COR-L47 (cell line): ENCODE results near the gene RASL12.
"Not testable (repeated sequence)": the region's sequence is repeated elsewhere in the genome, so short reads cannot be mapped to it uniquely, and the experiment has no call there.

ENCODE experiments used
- DNase-seq: peaks from one replicate; lab custom pipeline; 2025; lab: John Stamatoyannopoulos, UW

Gene RASL12

DNA sequence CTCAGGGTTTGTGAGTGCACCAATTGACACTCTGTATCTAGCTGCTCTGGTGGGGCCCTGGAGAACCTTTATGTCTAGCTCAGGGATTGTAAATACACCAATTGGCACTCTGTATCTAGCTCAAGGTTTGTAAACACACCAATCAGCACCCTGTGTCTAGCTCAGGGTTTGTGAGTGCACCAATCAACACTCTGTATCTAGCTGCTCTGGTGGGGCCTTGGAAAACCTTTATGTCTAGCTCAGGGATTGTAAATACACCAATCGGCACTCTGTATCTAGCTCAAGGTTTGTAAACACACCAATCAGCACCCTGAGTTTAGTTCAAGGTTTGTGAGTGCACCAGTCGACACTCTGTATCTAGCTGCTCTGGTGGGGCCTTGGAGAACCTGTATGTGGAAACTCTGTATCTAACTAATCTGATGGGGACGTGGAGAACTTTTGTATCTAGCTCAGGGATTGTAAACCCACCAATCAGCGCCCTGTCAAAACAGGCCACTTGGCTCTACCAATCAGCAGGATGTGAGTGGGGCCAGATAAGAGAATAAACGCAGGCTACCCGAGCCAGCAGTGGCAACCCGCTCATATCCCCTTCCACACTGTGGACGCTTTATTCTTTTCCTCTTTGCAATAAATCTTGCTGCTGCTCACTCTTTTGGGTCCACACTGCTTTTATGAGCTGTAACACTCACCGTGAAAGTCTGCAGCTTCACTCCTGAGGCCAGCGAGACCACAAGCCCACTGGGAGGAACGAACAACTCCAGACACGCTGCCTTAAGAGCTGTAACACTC lies 8.0 kb upstream of the RASL12 start:
- not testable (repeated sequence) for DNase-seq

DNA sequence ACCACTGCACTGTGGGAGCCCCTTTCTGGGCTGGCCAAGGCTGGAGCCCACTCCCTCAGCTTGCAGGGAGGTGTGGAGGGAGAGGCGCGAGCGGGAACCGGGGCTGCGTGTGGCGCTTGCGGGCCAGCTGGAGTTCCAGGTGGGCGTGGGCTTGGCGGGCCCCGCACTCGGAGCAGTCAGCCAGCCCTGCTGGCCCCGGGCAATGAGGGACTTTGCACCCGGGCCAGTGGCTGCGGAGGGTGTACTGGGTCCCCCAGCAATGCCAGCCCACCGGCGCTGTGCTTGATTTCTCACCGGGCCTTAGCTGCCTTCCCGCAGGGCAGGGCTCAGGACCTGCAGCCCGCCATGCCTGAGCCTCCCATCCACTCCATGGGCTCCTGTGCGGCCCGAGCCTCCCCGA lies 7.2 kb upstream of the RASL12 start:
- not testable (repeated sequence) for DNase-seq

DNA sequence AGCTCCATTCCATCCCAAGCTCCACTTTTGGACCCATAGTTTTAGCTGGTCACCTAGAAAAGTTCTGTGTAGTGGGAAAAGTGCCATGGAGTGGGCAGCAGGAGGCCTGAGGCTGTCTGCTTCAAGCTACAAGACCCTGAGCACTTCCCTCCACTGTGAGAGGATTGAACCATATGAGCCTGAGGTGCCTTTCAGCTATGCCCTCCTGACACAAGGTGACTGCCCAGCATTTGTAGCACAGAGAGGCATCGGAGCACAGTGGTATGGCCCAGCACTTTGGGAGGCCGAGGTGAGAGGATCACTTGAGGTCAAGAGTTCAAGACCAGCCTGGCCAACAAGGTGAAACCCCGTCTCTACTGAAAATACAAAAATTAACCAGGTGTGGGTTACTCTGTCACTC lies 4.8 kb upstream of the RASL12 start:
- no peak for DNase-seq

DNA sequence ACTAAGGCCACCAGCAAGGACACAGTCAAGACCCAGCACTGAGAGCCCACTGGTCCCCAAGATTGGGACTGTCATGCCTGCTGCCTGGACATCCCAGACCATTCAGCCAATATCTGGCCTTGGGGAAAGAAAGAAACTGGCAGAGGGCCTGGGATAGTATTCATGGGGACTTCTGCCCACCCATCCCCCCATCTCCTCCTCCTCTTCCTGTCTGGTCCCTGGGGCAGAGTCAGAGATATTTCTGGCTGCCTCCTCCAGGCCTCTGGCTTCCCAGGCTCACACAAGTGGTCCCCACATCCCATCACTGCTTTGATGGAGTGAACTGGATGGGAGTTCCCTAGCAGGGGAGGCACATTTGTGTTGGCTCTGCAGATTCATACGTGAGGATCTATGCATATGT lies 4.2 kb upstream of the RASL12 start:
- DNase-seq: no peak

DNA sequence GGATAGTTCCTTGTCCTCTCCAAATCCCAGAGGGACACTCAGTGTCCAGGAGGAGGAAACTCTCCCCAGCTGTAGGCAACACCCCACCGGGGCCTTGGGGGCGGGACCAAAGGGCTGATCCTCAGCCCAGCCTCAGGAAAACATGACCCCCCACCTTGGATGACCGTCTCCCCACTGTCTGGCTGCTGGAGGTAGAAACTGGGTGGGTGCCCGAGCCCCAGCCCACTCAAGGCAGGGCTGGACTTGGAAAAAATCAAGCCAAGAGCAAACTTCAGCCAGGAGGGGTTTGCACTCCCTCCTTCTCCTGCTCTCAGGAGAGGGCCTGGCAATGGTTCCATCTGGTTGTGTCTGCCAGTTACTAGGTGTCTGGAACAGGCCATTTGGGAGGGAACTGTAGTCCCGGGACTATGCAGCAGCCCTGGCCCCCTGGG lies 3.6 kb upstream of the RASL12 start:
- DNase-seq: no peak

DNA sequence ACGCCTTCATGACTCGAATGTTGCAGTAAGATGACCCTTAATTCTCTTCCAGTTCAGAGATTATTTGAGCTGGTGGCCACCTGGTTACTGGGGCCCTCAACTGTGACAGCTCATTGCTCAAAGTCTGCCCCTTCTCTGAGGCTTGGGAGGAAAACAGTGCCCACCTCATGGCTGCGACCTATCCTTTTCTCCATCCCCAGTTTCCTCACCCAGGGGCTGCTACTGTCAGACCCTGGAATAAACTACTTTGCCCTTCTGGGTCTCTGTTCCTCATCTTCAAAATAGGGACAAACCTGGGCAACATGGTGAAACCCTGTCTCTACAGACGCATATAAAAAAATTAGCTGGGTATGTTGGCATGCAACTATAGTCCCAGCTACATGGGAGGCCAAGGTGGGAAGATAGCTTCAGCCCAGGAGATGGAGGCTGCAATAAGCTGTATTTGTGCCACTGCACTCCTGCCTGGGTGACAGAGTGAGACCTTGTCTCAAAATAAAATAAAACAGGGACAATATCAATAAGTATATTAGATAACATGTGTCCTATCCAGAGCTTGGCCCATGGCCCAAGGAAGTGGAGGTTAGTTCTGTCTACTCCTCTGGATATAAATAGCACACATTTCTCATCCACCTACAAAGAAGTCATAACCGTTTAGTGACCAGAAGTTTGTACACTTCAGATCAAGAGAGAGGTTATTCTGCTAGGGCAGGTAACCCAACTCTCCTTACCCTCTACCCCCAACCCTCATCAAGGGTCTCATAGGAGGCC lies 2.2 kb upstream of the RASL12 start:
- no peak for DNase-seq

DNA sequence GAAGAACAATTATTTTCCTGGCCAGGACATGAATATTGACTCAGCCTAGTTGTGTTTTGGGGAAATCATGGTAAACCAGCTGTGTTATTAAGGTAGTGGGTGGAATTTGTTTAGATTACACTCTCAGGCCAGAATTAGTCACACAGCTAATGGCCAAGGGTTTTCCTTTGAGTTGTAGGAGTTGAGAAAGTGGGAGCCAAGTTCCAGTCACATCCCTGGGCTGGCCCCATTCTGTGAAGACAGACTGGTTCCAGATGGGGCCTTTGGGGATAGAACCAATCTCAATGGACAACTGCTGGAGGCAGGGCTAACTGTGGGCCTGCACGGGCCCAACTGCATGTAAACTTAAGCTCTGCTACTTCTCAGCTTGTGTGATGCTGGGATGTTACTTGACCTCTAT lies 1.4 kb upstream of the RASL12 start:
- DNase-seq: no peak

DNA sequence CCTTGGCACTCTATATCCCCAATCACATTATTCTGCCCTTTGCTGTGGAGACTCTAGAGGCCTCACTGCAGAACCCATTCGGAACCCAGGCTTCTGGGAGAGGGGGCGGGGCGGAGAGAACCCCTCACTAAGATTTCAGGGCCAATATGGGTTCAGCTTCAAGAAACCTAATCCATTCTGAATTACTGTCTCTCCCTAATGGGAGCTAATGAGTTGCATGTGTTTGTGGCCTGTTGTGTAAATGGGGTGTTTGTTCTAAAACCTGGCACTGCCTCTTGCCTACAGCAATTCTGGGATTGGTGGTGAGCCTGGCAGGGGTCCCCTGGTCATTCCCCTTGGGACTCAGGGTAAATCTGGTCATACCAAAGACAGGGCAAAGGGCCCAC lies 605 bp upstream of the RASL12 start:
- DNase-seq: no peak

DNA sequence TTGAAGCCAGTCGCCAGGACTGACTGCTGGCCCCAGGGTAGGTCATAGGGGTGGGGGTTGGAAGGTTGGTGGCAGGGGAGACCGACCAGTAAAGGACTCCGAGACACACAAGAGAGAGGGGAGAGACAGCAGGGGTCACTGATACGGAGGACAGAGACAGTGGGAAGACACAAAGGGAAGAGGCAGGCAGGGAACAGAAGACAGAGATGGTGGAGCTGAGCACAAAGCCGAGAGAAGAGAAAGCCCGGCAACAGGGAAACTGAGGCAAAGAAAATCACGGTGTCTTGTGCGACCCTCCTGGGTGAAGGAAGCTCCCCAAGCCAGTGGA lies 510 bp downstream of the RASL12 start:
- no peak for DNase-seq

DNA sequence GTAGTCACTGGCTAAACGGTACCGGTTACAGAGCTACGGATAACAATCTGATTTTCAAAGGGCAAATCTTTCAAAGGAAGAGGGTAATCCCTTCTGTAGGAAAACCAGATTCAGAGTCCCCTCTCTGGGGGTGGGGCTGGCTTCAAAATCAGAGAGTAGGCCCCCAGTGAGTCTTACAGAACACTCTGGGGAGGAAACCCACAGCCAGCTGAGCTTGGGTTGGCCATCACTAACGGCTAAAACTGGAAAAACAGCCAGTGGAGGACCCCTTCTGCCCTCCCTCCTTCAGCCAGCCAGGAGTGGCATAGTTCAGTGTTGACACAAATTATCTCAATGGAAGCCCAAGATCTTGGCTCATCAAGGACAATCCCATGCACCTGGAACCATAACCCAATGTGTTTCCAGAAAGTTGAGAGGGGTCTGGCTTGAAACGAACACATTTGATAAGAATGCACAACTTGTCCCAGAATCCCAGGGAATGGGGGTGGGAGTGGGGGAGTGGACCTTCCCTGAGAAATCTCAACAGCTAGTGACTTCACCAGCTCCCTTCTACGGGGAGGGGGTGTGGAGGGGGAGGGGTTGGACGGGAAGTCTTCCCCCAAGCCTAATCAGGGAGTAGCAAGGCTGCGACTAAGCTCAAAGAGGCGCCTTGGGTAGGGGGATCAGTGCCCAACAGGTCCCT lies 1.0 kb downstream of the RASL12 start:
- DNase-seq: no peak

DNA sequence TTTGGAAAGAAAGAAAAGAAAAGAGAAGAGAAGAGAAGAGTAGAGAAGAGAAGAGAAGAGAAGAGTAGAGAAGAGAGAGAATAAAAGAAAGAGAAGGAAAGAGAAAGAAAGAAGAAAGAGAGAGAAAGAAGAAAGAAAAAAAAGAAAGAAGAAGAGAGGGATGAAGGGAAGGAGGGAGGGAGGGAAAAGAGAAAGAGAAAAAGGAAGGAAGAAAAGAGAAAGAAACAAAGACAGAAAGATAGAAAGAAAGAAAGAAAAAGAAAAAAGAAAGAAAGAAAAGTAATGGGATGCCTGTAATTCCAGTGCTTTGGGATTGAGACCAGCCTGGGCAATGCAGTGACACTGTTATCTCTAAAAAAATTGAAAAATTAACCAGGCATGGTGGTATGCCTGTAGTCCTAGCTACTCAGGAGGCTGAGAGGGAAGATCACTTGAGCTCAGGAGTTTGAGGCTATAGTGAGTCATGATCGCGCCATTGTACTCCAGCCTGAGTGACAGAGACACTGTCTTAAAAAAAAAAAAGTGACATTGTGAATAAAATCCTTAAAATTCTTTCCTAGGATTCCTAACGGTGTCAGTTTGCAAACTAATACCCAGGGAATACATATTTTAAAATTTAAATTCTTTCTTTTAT lies 1.7 kb downstream of the RASL12 start:
- no peak for DNase-seq

DNA sequence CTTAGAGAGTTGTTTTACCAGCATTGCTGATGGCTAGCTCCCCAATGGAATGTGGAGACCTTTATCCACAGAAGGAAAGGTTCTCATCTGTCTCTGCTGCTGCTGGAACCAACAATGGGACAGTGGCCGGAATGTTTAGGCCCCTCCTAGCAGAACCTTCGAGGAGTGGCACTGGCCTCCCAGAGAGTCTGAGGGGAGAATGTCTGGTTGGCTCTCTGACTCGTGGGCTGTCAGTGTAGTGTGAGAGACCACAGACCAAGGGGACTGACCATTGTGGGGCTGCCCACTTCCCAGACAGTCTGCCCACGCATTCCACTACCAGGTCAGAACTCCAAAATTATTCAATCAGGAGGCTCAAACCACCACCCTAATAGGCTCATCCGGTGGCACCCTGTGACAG lies 5.1 kb downstream of the RASL12 start:
- no peak for DNase-seq

DNA sequence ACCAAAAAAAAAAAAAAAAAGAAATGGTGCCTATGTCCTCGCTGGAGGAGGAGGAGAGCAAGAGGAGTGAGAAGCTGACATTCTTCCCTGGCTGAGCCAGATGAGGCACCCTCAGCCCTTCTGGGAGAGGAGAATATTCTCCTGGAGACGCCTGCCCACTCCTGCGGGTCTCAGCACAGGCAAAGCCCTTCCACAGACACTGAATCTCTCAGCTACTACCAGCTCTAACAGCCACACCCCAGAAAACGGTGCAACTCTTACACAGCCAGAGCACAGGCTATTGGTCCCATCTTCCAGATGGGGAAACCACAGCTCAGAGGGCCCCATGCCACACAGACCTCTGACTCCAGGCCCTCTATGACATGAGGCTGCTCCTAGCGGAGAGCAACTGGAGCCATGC lies 5.7 kb downstream of the RASL12 start:
- no peak for DNase-seq

DNA sequence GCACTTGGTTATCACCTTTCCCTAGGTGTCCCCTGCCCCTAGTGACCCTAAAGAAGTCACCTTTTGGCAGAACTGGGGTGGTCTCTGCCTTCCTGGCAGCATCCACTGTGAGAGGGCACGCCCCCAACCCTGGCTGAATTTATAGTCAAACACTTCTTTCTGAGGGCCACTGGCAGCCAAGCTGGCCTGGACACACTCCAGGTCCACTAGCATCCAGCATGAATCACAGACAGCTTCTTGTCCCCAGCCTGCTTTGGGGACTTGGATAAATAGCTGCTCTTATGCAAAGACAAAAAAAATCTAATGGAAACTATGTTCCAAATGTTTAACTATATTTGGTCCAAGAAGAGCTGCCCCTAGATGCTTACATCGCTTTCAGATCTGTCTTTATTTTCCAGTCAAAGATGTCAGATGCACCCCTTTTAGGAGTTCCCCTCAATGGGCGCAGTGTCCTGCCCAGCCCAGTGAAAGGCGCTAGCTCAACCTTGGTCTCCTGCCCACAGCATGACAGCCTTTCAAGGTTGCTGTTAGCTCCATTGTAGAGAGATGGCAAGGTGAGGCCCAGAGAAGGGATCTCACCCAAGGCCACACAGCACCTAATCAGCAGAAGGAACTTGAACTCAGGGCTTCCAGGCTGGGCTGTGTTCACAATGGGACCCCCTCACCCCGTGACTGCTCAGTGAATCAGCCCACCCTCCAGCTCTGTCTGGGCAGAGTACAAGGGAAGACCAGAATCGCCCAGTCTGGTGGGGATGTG lies 7.0 kb downstream of the RASL12 start:
- DNase-seq: no peak

DNA sequence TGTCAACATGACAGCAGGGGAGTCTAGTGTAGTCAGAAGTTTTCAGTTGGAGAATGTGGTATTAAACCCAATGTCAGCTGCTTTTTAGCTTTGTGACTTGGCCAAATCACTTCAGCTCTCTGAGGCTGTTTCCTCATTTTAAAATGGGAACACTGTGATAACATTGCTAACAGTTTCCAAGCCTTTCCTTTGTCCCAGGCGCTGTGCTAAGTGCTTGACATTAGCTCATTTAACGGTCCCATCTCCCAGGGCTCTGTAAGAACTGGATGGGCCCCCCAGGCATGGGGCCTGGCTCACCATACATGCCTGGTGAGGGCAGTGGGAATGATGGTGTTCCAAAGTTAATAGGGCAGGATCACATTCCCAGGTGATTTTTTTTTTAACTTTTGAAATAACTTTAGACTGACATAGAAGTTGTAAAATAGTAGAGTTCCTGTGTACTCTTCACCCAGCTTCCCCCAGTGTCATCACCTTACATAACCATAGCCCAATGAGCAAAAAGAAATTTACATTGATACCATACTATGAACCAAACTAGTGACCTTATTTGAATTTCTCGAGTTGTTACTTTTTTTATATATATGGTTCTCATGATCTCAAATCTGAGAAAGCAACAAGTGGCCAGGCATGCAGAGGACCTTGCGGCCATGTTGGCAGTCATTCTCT lies 7.7 kb downstream of the RASL12 start:
- no peak for DNase-seq

DNA sequence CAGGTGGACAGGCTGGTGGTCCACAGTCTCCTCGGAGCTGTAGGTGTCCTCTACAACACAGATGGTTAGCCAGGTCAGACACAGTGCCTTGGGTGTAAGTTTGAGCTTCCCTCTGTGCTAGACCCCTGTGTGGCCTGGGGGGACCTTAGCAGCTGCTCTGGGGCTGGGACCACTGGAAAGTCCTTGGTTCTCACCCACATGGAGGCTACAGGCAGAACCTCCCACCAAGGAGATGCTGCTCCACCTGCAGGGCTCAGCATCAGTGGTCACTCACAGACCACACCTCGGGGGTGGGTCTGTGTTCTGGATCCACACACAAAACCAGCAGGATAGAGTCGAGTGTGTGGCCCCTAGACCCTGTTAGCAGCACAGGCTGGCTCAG lies 8.4 kb downstream of the RASL12 start:
- no peak for DNase-seq

DNA sequence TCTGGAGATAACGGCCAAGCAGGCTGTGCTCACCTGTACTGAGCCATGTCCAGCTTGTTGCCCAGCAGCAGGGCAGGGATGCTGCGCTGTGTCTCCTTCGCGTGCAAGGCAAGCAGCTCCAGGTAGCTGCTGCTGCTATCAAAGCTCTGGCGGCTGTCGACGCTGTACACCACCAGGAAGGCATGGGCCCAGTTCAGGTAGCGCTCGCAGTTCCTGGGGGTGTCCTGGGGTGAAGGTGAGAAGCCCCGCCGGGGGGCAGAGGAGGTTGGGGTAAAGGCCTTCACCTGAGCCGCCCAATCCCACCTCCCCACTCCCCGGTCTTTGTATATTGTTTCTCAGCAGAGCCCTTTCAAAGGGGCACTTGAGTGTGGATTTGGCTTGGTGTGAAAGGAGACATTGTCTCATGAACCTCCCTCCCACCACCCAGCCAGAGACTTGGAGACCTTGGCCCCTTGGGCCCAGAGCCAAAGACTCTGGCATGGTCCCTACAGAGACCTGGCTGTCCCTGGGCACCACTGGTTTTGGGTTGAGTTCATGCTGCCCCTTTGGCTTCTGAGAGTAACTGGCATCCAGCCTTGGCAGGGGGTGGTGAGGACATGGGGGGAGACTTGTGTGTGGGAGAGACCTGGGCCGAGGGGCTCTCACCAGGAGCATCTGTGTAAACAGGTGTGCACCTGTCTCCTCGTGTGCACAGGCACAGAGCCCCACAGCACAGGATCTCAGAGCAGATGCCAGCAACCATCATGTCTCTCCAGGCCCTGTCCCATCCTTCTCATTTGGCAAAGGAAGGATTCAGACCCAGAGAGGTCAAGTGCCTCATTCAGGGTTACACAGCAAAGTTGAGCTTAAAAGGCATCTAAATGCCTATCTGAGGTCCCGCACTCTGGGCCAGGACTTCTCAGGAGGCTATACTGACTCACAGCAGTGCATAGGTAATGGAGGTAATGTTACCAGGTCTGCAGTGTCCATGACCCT lies 9.1 kb downstream of the RASL12 start:
- DNase-seq: no peak

DNA sequence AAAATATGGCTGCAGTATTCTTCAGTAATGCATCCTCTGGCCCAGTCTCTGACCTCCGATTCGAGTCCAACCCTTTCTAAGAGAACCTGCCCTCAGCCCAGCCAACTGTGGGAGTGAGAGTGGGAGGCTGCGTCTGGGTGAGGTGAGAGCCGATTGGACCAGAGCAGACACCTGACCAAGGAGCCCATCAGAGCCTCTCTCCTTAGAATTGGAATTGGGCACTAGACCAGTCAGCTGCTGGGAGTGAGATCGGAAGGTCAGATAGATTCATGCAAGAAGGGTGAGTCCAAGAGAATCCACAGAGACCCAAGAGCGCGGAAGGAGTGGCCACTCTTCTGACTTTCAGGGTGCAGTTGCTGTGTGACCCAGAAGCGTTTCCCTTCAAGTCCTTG lies 10.2 kb downstream of the RASL12 start:
- no peak for DNase-seq

DNA sequence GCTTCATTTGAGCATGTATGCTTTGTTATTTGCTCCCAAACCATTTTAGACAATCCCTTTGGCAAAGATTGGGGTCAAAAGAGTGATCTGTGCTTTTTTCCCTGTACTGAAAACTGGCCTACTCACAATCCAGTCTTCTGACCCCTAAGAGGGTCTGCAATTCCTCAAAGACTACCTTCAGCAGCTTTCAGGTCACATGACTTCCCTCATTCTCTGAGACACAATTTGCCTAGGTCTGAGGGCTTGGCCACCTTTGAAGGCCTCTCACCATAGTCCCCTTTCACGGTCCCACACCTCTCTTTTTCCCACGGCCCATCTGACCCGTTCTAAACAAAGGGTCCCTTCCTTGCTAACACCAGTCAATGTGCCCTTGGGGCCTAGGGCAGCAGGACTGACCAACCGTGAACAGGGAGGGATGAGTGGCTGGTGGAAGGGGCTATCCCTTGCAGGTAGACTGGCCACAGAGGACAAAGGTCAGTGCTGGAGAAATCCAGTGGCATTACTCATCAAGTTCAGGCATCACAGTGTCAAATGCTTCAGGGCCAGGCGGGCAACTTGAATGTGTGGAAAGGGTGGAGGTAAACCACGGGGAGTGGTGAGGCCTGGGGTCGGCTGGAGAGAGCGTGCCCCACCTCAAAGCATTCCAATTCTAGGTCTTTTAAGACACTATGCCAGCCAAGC lies 10.8 kb downstream of the RASL12 start:
- no peak for DNase-seq

DNA sequence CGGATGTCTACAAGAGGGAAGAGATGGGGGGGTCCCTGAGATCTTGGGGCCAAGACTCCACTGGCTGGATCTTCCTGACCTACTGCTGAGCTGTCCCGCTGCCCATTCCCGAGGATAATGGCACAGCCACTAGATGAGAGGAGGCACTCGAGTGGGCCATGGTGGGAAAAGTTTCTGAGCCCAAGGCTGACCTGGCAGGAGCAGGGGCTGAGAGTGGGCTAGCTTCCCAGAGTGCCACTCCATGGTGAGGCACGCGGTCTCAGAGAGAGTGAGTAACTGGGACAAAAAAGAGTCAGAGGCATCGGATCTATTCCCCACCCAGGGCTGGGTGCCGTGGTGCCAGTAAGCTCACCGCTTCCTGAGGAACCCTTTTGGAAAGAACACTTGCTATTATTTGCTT lies 11.7 kb downstream of the RASL12 start:
- DNase-seq: no peak
